Liver (tissue), 9 donors: ENCODE data around the gene NEK10. TPM values are rescaled to one million over a fixed set of nuclear protein-coding genes. Genes with fewer than 3 reads are reported as not detected.

Source experiments
- DNase-seq: peaks from one replicate; pipeline ENCODE4 v3.0.0-alpha.2; 2017; ENCODE audit warnings: low spot score
- H3K27ac ChIP-seq, 2 donors: one replicate each; pipeline ENCODE4 v1.7.0; 2013; ENCODE audit warnings: inconsistent platforms in 2 of 2, low read length in 2 of 2, control low read depth in 1 of 2, low read depth in 1 of 2, mild to moderate bottlenecking in 1 of 2
- H3K27me3 ChIP-seq, 4 donors: one replicate each; pipeline versions ENCODE4 v1.6.1 to v1.7.0; 2013; ENCODE audit warnings: low read length in 3 of 4, inconsistent platforms in 1 of 4, mild to moderate bottlenecking in 1 of 4, moderate library complexity in 1 of 4; ENCODE audit not compliant: control insufficient read depth in 4 of 4, insufficient read depth in 4 of 4
- H3K36me3 ChIP-seq, 4 donors: one replicate each; pipeline versions ENCODE4 v1.6.1 to v1.7.0; 2013; ENCODE audit warnings: low read length in 3 of 4, mild to moderate bottlenecking in 3 of 4, low read depth in 1 of 4, moderate library complexity in 1 of 4; ENCODE audit not compliant: control insufficient read depth in 4 of 4, insufficient read depth in 3 of 4
- H3K4me1 ChIP-seq, 4 donors: one replicate each; pipeline versions ENCODE4 v1.6.1 to v1.7.0; 2013; ENCODE audit warnings: low read length in 3 of 4, mild to moderate bottlenecking in 3 of 4, moderate library complexity in 1 of 4; ENCODE audit not compliant: control insufficient read depth in 4 of 4, insufficient read depth in 4 of 4
- H3K4me3 ChIP-seq, 3 donors: one replicate each; pipeline versions ENCODE4 v1.6.1 to v1.7.0; 2013; ENCODE audit warnings: low read length in 3 of 3, control low read depth in 1 of 3, low read depth in 1 of 3, mild to moderate bottlenecking in 1 of 3
- H3K9ac ChIP-seq, 2 donors: one replicate each; pipeline ENCODE4 v1.7.0; 2013; ENCODE audit warnings: low read length in 2 of 2, mild to moderate bottlenecking in 2 of 2, moderate library complexity in 2 of 2, control low read depth in 1 of 2, low read depth in 1 of 2
- H3K9me3 ChIP-seq, 4 donors: one replicate each; pipeline versions ENCODE4 v1.6.1 to v1.7.0; 2013; ENCODE audit warnings: low read length in 3 of 4; ENCODE audit not compliant: control insufficient read depth in 4 of 4
- ATF3 ChIP-seq: IDR thresholded peaks from 2 replicates; pipeline ENCODE4 v1.6.1; 2016; ENCODE audit warnings: antibody characterized with exemption
- EGR1 ChIP-seq, 2 donors: IDR thresholded peaks; 2 replicates each; pipeline ENCODE4 v1.6.1; 2016 to 2018; ENCODE audit warnings: antibody characterized with exemption in 2 of 2, low read depth in 2 of 2
- FOXA1 ChIP-seq: IDR thresholded peaks from 2 replicates; pipeline ENCODE4 v1.6.1; 2016; ENCODE audit warnings: antibody characterized with exemption
- FOXA2 ChIP-seq: IDR thresholded peaks from 2 replicates; pipeline ENCODE4 v1.6.1; 2016; ENCODE audit warnings: antibody characterized with exemption
- GABPA ChIP-seq, 2 donors: IDR thresholded peaks in 1 of 2; conservative IDR thresholded peaks in 1 of 2; 2 replicates each; pipeline ENCODE4 v1.6.1; 2016; ENCODE audit warnings: antibody characterized with exemption in 2 of 2, mild to moderate bottlenecking in 1 of 2, moderate library complexity in 1 of 2
- HNF4A ChIP-seq, 2 donors: conservative IDR thresholded peaks; 2 replicates each; pipeline ENCODE4 v1.6.1; 2016; ENCODE audit warnings: antibody characterized with exemption in 2 of 2, mild to moderate bottlenecking in 2 of 2
- HNF4G ChIP-seq: IDR thresholded peaks from 2 replicates; pipeline ENCODE4 v1.6.1; 2016; ENCODE audit warnings: antibody characterized with exemption
- JUND ChIP-seq, 2 donors: IDR thresholded peaks; 2 replicates each; pipeline ENCODE4 v1.6.1; 2016; ENCODE audit warnings: antibody characterized with exemption in 2 of 2
- MAX ChIP-seq: IDR thresholded peaks from 2 replicates; pipeline ENCODE4 v1.6.1; 2016; ENCODE audit warnings: antibody characterized with exemption
- NR2F2 ChIP-seq: IDR thresholded peaks from 2 replicates; pipeline ENCODE4 v1.6.1; 2016; ENCODE audit warnings: antibody characterized with exemption
- RAD21 ChIP-seq, 2 donors: IDR thresholded peaks; 2 replicates each; pipeline ENCODE4 v1.6.1; 2016; ENCODE audit warnings: antibody characterized with exemption in 2 of 2, mild to moderate bottlenecking in 2 of 2
- RXRA ChIP-seq, 2 donors: IDR thresholded peaks; 2 replicates each; pipeline ENCODE4 v1.6.1; 2017 to 2018; ENCODE audit warnings: antibody characterized with exemption in 2 of 2, mild to moderate bottlenecking in 1 of 2
- SP1 ChIP-seq: IDR thresholded peaks from 2 replicates; pipeline ENCODE4 v1.6.1; 2018; ENCODE audit warnings: antibody characterized with exemption, mild to moderate bottlenecking
- TAF1 ChIP-seq: conservative IDR thresholded peaks from 2 replicates; pipeline ENCODE4 v1.6.1; 2016; ENCODE audit warnings: antibody characterized with exemption, mild to moderate bottlenecking
- YY1 ChIP-seq: IDR thresholded peaks from 2 replicates; pipeline ENCODE4 v1.6.1; 2016; ENCODE audit warnings: antibody characterized with exemption, mild to moderate bottlenecking
- polyA plus RNA-seq, 2 donors: library from polyadenylated mRNA; stranded (reverse) in 1 of 2; unstranded in 1 of 2; fragments of 200-250 nt in 1 of 2; fragments of >200 nt in 1 of 2; fragmentation: Nextera tagmentation in 1 of 2; extraction: Ambion mirVana in 1 of 2; gene quantifications; one replicate each; pipeline versions ENCODE4 v1.2.1 to v1.2.3, GENCODE V29; 2013 to 2015
- total RNA-seq, 2 donors: library from RNA; depleted of rRNA; stranded (reverse); fragments of >200 nt; gene quantifications; one replicate each; pipeline ENCODE4 v1.2.3, GENCODE V29; 2014
- TF ChIP-seq, protein P1 (sequence below): fragments of 150-350 bp; IDR thresholded peaks from 2 replicates; pipeline ENCODE4 v1.5.1; 2017; ENCODE audit warnings: improper control_type of control experiment, low read depth, low read length; ENCODE audit not compliant: missing input control
- TF ChIP-seq, protein P2 (sequence below): IDR thresholded peaks from 2 replicates; pipeline ENCODE4 v1.6.1; 2016; ENCODE audit warnings: antibody characterized with exemption
- TF ChIP-seq, protein P3 (sequence below): IDR thresholded peaks from 2 replicates; pipeline ENCODE4 v1.6.1; 2016; ENCODE audit warnings: antibody characterized with exemption, mild to moderate bottlenecking
- donor health status: healthy.
- donor health status: healthy.
- donor health status: healthy.
- donor health status: healthy.
- donor health status: healthy.

Gene NEK10
- total and polyA plus RNA-seq, 4 donors, result 0.23 to 2.1 (median 0.70) TPM; not detected in 1

GRCh38 chr3:27385504-27385903 lies 16.3 kb upstream of the NEK10 start:
- no peak for TF ChIP-seq HNF4G
- TF ChIP-seq FOXA2, result no peak
- no peak for TF ChIP-seq GABPA (IDR thresholded peaks at IDR 0.05 in 1 of 2, conservative IDR thresholded peaks at IDR 0.05 in 1 of 2)
- no peak for TF ChIP-seq NR2F2
- TF ChIP-seq ATF3, result no peak
- no peak for TF ChIP-seq TAF1
- TF ChIP-seq SP1, result no peak
- TF ChIP-seq YY1, result no peak
- TF ChIP-seq, protein P1, sequence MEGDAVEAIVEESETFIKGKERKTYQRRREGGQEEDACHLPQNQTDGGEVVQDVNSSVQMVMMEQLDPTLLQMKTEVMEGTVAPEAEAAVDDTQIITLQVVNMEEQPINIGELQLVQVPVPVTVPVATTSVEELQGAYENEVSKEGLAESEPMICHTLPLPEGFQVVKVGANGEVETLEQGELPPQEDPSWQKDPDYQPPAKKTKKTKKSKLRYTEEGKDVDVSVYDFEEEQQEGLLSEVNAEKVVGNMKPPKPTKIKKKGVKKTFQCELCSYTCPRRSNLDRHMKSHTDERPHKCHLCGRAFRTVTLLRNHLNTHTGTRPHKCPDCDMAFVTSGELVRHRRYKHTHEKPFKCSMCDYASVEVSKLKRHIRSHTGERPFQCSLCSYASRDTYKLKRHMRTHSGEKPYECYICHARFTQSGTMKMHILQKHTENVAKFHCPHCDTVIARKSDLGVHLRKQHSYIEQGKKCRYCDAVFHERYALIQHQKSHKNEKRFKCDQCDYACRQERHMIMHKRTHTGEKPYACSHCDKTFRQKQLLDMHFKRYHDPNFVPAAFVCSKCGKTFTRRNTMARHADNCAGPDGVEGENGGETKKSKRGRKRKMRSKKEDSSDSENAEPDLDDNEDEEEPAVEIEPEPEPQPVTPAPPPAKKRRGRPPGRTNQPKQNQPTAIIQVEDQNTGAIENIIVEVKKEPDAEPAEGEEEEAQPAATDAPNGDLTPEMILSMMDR, result no peak
- TF ChIP-seq EGR1 (IDR thresholded peaks at IDR 0.05; ENCODE audit: low read depth in 2 of 2), result no peak
- no peak for TF ChIP-seq MAX
- no peak for TF ChIP-seq HNF4A (conservative IDR thresholded peaks at IDR 0.05)
- TF ChIP-seq RAD21 (IDR thresholded peaks at IDR 0.05), result no peak
- TF ChIP-seq, protein P2, sequence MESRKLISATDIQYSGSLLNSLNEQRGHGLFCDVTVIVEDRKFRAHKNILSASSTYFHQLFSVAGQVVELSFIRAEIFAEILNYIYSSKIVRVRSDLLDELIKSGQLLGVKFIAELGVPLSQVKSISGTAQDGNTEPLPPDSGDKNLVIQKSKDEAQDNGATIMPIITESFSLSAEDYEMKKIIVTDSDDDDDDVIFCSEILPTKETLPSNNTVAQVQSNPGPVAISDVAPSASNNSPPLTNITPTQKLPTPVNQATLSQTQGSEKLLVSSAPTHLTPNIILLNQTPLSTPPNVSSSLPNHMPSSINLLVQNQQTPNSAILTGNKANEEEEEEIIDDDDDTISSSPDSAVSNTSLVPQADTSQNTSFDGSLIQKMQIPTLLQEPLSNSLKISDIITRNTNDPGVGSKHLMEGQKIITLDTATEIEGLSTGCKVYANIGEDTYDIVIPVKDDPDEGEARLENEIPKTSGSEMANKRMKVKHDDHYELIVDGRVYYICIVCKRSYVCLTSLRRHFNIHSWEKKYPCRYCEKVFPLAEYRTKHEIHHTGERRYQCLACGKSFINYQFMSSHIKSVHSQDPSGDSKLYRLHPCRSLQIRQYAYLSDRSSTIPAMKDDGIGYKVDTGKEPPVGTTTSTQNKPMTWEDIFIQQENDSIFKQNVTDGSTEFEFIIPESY, result no peak
- no peak for TF ChIP-seq FOXA1
- TF ChIP-seq RXRA (IDR thresholded peaks at IDR 0.05), result no peak
- TF ChIP-seq JUND (IDR thresholded peaks at IDR 0.05), result no peak
- TF ChIP-seq, protein P3, sequence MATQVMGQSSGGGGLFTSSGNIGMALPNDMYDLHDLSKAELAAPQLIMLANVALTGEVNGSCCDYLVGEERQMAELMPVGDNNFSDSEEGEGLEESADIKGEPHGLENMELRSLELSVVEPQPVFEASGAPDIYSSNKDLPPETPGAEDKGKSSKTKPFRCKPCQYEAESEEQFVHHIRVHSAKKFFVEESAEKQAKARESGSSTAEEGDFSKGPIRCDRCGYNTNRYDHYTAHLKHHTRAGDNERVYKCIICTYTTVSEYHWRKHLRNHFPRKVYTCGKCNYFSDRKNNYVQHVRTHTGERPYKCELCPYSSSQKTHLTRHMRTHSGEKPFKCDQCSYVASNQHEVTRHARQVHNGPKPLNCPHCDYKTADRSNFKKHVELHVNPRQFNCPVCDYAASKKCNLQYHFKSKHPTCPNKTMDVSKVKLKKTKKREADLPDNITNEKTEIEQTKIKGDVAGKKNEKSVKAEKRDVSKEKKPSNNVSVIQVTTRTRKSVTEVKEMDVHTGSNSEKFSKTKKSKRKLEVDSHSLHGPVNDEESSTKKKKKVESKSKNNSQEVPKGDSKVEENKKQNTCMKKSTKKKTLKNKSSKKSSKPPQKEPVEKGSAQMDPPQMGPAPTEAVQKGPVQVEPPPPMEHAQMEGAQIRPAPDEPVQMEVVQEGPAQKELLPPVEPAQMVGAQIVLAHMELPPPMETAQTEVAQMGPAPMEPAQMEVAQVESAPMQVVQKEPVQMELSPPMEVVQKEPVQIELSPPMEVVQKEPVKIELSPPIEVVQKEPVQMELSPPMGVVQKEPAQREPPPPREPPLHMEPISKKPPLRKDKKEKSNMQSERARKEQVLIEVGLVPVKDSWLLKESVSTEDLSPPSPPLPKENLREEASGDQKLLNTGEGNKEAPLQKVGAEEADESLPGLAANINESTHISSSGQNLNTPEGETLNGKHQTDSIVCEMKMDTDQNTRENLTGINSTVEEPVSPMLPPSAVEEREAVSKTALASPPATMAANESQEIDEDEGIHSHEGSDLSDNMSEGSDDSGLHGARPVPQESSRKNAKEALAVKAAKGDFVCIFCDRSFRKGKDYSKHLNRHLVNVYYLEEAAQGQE, result no peak
- Histone ChIP-seq H3K9me3 (no peaks in the 10 kb centered on the region), H3K36me3 (no peaks in the 10 kb centered on the region), H3K27me3 (no peaks in the 10 kb centered on the region), H3K9ac (no peak overlapping the region), H3K4me3 (no peak overlapping the region), H3K4me1 (peaks cover 0 to 5% (median 2%) of the 10 kb centered on the region in 4 donors), H3K27ac (no peak overlapping the region)
- DNase-seq, result no peak
